NB4 (cell line): ENCODE results near the gene SLC39A1.

Experiments used
- CTCF ChIP-seq: IDR thresholded peaks from one replicate; pipeline ENCODE4 v1.5.1; 2012; ENCODE audit warnings: low read depth, low read length
- MAX ChIP-seq: IDR thresholded peaks from 2 replicates; pipeline ENCODE4 v1.6.1; 2011; ENCODE audit warnings: low read depth, low read length
- POLR2A ChIP-seq: IDR thresholded peaks from 2 replicates; pipeline ENCODE4 v1.6.1; 2011; ENCODE audit warnings: mild to moderate bottlenecking; ENCODE audit not compliant: insufficient read length; ENCODE audit errors: extremely low read depth

GRCh38 chr1:153958961-153959260 is 4.4 kb downstream of the SLC39A1 start:
- TF ChIP-seq CTCF: no peak
- no peak for TF ChIP-seq POLR2A
- no peak for TF ChIP-seq MAX
